Measurements from ENCODE around the gene PPP5C.
A peak's percentile ranks its signal among the peaks of the same experiment; 100 is the strongest.

The PPP5C gene

DNA sequence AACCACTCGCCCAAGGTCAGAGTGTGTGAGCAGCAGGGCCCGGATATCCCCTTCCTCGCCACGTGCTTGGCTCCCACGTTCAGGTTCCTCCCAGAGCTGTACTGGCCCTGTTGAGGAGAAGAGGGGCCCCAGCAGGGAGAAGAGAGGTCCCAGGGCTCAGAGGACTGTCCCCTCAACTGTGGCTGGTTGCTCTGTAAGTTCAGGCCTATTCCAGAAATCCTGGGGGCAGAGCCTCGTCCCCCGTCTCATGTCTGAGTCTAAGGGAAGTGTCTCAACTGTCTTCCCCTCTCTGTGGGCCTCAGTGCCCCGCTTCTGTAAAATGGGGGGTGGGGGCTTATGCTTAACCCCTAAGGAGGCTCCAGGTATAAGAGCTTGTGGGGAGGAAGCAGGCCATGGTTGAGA, 3.9 kb downstream of the PPP5C start:
- peak overlapping the region; percentile 93 for H3K27ac ChIP-seq
- TF ChIP-seq, protein P1, sequence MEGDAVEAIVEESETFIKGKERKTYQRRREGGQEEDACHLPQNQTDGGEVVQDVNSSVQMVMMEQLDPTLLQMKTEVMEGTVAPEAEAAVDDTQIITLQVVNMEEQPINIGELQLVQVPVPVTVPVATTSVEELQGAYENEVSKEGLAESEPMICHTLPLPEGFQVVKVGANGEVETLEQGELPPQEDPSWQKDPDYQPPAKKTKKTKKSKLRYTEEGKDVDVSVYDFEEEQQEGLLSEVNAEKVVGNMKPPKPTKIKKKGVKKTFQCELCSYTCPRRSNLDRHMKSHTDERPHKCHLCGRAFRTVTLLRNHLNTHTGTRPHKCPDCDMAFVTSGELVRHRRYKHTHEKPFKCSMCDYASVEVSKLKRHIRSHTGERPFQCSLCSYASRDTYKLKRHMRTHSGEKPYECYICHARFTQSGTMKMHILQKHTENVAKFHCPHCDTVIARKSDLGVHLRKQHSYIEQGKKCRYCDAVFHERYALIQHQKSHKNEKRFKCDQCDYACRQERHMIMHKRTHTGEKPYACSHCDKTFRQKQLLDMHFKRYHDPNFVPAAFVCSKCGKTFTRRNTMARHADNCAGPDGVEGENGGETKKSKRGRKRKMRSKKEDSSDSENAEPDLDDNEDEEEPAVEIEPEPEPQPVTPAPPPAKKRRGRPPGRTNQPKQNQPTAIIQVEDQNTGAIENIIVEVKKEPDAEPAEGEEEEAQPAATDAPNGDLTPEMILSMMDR (conservative IDR thresholded peaks at IDR 0.05; ENCODE audit: low read depth) = no peak
- ChIA-PET POLR2A (ENCODE audit: low non-redundant PET) (no interaction called here), CTCF (interaction anchor here (2.1 kb wide), 1 partner anchor 69 kb away, joined by 8 read pairs; no protein-coding TSS in a partner anchor)
- no peak for DNase-seq (ENCODE audit: low spot score)

DNA sequence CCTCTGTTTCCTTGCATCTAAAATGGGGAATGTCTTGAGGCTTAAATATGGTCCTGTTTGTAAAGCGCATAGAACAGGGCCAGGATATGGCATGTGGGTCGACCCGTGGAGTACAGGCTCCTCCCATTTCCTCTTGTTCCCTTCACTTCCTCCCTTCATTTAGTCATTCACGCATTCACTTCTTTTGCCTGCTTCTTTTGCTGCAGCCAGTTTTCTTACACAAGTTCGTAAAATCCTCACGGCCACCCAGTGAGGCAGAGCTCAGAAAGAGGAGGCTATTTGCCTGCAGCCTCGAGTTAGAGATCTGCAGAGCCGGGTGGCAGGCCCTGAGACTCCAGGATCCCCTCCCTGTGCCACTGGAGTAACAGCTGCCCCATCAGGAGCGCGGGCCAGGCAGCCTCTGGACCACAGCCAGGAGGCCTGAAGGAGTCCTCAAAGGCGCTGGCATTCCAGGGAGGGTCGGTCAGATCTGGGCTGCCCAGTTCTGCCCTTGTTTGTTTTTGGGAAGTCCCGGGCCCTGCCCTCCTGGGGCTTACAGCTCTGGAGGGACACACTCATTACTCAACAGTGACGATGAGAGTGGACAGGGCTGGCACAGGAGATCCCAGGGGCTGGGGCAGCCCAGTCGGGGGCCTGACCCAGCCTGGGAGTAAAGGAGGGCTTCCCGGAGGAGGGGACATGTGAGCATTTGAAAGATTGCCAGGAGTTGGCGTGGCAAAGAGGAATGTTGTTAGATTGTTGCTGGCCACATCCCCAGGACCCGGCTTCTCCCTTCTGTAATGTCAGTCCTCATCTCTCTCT, 4.6 kb downstream of the PPP5C start:
- ChIA-PET CTCF (interaction anchor here (2.1 kb wide), 1 partner anchor 70 kb away, joined by 8 read pairs; no protein-coding TSS in a partner anchor), POLR2A (ENCODE audit: low non-redundant PET) (no interaction called here)
- peak overlapping the region; percentile 93 for H3K27ac ChIP-seq
- TF ChIP-seq, protein P1 (conservative IDR thresholded peaks at IDR 0.05; ENCODE audit: low read depth) = no peak
- DNase-seq (ENCODE audit: low spot score) = peak; percentile 64

DNA sequence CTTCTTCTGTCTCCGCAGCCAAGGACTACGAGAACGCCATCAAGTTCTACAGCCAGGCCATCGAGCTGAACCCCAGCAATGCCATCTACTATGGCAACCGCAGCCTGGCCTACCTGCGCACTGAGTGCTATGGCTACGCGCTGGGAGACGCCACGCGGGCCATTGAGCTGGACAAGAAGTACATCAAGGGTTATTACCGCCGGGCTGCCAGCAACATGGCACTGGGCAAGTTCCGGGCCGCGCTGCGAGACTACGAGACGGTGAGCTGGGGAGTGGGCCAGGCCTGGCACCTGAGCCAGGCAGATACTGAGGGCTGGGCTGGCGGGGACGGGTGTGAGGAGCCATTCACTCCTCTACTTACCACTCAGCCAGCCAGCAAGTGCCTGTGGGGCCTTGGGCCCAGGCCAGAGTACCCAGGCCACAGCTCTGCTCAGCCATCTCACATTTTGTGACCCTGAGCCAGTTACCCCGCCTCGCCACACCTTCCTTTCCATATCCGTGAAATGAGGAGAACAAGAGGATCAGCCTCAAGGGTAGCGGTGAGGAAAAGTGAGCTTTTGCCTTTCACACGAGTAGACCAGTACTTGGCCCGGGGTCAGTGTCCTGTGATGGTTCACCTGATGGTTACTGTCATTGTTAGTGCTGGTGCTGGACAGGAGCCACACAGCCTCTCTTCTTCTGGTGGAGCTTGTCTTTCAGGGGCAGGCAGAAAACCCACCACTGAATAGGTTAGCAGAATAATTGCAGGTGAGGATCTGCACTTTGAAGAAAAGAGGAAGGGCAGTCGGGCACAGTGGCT, 7.0 kb downstream of the PPP5C start:
- DNase-seq (ENCODE audit: low spot score) = no peak
- peak overlapping the region; percentile 93 for H3K27ac ChIP-seq
- ChIA-PET CTCF (interaction anchor here (1.0 to 1.1 kb wide), 2 partner anchors 11 to 88 kb away, joined by 3 to 9 read pairs; no protein-coding TSS in a partner anchor), POLR2A (ENCODE audit: low non-redundant PET) (no interaction called here)
- TF ChIP-seq, protein P1 (conservative IDR thresholded peaks at IDR 0.05; ENCODE audit: low read depth) = no peak

DNA sequence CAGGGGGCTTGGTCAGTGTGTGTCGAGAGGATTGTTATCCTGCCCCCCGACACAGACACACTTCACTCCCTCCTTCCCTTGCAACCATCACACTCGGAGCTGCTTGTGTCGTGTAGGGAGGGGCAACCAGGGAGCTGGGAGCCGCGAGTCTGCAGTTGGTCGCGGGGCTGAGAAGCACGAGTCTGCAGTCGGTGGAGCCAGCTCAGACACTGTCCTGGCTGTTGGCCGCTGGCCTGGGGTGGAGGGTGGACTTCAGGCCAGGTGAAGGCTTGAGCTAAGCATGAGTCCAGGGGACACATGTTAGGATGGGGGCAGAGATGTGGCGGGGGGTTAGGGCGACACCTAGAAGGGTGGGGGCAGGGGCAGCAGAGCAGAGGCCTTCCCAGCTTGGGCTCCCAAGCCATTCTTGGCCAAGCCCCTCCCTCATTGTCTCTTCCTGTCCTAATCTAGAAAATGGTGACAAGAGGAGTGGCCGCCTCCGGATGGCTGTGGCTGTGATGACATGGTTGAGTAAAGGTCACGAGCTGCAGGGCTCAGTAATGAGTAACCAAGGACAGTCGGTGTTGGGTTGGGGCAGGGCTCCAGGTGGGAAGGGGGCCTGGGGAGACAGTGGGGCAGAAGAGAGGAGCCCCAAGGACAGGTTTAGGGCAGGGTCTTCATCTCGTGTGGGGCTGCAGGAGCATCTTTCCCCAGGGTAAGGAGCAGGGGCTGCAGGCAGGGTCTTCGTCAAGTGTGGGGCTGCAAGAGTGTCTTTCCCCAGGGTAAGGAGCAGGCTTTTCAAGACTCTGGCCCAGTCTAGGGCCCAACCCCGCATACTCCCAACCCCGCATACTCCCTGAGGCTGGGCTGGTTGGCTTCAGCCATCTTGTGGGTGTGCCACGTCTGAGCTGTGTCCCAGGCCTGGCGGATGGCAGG, 8.6 kb downstream of the PPP5C start:
- TF ChIP-seq, protein P1 (conservative IDR thresholded peaks at IDR 0.05; ENCODE audit: low read depth) = no peak
- ChIA-PET POLR2A (ENCODE audit: low non-redundant PET) (no interaction called here), CTCF (interaction anchor here (1.1 kb wide), 1 partner anchor 9 kb away, joined by 3 read pairs; no protein-coding TSS in a partner anchor)
- H3K27ac ChIP-seq = peak overlapping the region; percentile 48
- DNase-seq (ENCODE audit: low spot score) = no peak

DNA sequence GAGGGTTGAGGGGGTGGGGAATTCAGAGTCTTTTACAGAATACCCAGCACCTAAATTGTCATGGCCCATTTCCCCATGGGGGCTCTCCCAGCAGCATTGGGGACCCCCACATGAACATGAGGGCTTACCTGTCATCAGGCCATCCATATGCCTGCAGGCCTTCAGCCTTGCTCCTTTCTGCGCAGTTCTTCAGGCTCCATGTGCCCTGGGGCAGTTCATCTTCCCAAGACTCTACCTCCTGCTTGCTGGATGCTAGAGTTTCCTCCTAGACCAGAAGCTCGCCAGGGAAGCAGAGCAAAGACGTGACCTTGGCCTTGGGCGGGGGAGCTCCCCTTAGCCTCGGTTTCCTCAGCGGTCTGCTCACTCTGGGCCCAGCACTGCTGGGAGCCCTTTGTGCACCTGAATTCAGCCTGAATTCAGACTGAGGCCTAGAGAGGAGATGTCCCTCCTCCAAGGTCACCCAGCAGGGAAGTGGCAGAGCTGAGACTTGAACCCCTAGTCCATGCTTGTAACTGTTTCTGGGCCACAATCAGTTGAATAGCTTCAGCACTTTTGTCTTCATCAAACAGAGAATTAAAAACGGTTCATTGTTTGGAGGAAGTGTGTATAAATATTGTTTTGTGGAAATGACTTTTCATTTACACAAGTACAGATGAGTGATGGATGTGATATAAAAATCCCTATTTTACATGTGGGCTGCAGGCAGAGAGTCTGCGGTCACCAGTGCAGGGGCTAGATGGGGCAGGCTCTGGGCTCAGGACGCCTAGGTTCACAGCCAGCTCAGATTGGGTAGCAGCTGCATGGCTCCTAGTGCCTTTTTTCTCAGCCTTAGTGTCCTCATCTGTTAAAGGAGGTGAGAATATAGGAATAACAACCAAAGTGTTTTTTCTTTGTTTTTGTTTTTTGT, 9.5 kb downstream of the PPP5C start:
- ChIA-PET POLR2A (ENCODE audit: low non-redundant PET) (interaction anchor here (0.6 kb wide), 1 partner anchor 952 kb away, joined by 4 read pairs; no protein-coding TSS in a partner anchor), CTCF (no interaction called here)
- H3K27ac ChIP-seq = peak overlapping the region; percentile 48
- TF ChIP-seq, protein P1 (conservative IDR thresholded peaks at IDR 0.05; ENCODE audit: low read depth) = no peak
- no peak for DNase-seq (ENCODE audit: low spot score)
